MM.1S (cell line): ENCODE data around the gene LIPE.

Experiments used
- CTCF ChIP-seq: fragments of 300-600 bp; sonication (generic); IDR thresholded peaks from 2 replicates; pipeline ENCODE4 v1.5.1; 2016; ENCODE audit warnings: antibody characterized with exemption, low read length, mixed read lengths
- EZH2 ChIP-seq: fragments of 300-600 bp; sonication (generic); optimal IDR thresholded peaks from 2 replicates; pipeline ENCODE3; 2017; ENCODE audit warnings: low read depth, mild to moderate bottlenecking, antibody characterized with exemption, low read length, mixed read lengths

GRCh38 chr19:42367929-42368328 is 59.3 kb downstream of the LIPE start:
- TF ChIP-seq CTCF, result no peak
- TF ChIP-seq EZH2, result no peak
